HPDE6-E6E7 (cell line): ENCODE results near the gene WWOX.

Experiments used
- DNase-seq: peaks from one replicate; pipeline ENCODE4 v3.0.0; 2011; ENCODE audit warnings: missing footprints; ENCODE audit errors: extremely low spot score

The WWOX gene

GRCh38 chr16:78464833-78465232 lies 365.4 kb downstream of the WWOX start:
- no peak for DNase-seq

GRCh38 chr16:78465730-78466129 lies 366.3 kb downstream of the WWOX start:
- no peak for DNase-seq

GRCh38 chr16:78469787-78470186 lies 370.3 kb downstream of the WWOX start:
- no peak for DNase-seq

- DNase-seq = no peak
Observed at GRCh38 chr16:78473031-78473699, 373.7 kb downstream of the WWOX start.

- DNase-seq = no peak
Observed at GRCh38 chr16:78474762-78475161, 375.3 kb downstream of the WWOX start.

- no peak for DNase-seq
Observed at GRCh38 chr16:78476615-78477014, 377.2 kb downstream of the WWOX start.

- DNase-seq = no peak
Observed at GRCh38 chr16:78478267-78478861, 378.9 kb downstream of the WWOX start.

GRCh38 chr16:78479723-78480122 lies 380.3 kb downstream of the WWOX start:
- DNase-seq = no peak

- DNase-seq = no peak
Observed at GRCh38 chr16:78480588-78480987, 381.1 kb downstream of the WWOX start.

- DNase-seq = no peak
Observed at GRCh38 chr16:78483124-78483992, 383.9 kb downstream of the WWOX start.

GRCh38 chr16:78484509-78485058 lies 385.1 kb downstream of the WWOX start:
- no peak for DNase-seq

GRCh38 chr16:78485188-78485916 lies 385.9 kb downstream of the WWOX start:
- DNase-seq = no peak

- DNase-seq = no peak
Observed at GRCh38 chr16:78485917-78486257, 386.4 kb downstream of the WWOX start.

GRCh38 chr16:78487471-78487870 lies 388.0 kb downstream of the WWOX start:
- DNase-seq = no peak

GRCh38 chr16:78489072-78489471 lies 389.6 kb downstream of the WWOX start:
- no peak for DNase-seq

- DNase-seq = no peak
Observed at GRCh38 chr16:78489631-78490030, 390.2 kb downstream of the WWOX start.

GRCh38 chr16:78490431-78490830 lies 391.0 kb downstream of the WWOX start:
- no peak for DNase-seq

- no peak for DNase-seq
Observed at GRCh38 chr16:78490847-78491246, 391.4 kb downstream of the WWOX start.

- no peak for DNase-seq
Observed at GRCh38 chr16:78493573-78493972, 394.1 kb downstream of the WWOX start.

- DNase-seq = no peak
Observed at GRCh38 chr16:78494105-78494504, 394.7 kb downstream of the WWOX start.

- no peak for DNase-seq
Observed at GRCh38 chr16:78494674-78495073, 395.2 kb downstream of the WWOX start.

- DNase-seq = no peak
Observed at GRCh38 chr16:78496189-78496588, 396.7 kb downstream of the WWOX start.
